Measurements from ENCODE around the gene KCNQ1. TPM values are rescaled to one million over a fixed set of nuclear protein-coding genes. Genes with fewer than 3 reads are reported as not detected.

The KCNQ1 gene
- total and polyA plus RNA-seq, 8 donors, result 7.1 to 37.7 (median 9.9) TPM

DNA sequence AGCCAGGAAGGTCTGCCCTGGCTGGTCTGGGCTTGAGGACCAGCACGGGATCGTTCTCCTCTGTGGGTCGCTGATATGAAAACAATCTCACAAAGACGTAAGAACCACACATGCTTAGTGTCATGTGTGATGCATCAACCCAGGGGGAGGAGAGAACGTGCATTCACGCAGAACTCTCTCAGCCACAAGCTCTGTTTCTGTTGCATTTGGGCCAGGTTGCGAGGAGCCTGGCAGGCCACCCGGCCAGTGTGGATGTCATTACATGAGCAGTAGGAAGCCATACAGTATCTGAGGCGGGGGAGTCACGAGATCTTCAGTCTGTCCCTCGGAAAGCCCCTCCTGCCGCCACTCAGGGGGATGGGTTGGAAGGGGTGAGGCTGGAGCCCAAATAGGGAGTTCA, 308.1 kb downstream of the KCNQ1 start:
- intact Hi-C loops (cut with DNase I), result no loop called here
- peaks cover 0 to 7% of the 10 kb centered on the region in 2 donors for H3K9me3 ChIP-seq
- H3K27ac ChIP-seq, result no peak overlapping the region
- TF ChIP-seq, protein P1, sequence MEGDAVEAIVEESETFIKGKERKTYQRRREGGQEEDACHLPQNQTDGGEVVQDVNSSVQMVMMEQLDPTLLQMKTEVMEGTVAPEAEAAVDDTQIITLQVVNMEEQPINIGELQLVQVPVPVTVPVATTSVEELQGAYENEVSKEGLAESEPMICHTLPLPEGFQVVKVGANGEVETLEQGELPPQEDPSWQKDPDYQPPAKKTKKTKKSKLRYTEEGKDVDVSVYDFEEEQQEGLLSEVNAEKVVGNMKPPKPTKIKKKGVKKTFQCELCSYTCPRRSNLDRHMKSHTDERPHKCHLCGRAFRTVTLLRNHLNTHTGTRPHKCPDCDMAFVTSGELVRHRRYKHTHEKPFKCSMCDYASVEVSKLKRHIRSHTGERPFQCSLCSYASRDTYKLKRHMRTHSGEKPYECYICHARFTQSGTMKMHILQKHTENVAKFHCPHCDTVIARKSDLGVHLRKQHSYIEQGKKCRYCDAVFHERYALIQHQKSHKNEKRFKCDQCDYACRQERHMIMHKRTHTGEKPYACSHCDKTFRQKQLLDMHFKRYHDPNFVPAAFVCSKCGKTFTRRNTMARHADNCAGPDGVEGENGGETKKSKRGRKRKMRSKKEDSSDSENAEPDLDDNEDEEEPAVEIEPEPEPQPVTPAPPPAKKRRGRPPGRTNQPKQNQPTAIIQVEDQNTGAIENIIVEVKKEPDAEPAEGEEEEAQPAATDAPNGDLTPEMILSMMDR (IDR thresholded peaks at IDR 0.05), result no peak
- H3K27me3 ChIP-seq, result no peaks in the 10 kb centered on the region
- no peak overlapping the region for H3K4me3 ChIP-seq
- DNase-seq (peak in 1 of 4 donors; percentile 15), ATAC-seq (no peak)
- H3K4me1 ChIP-seq, result no peaks in the 10 kb centered on the region
- no peaks in the 10 kb centered on the region for H3K36me3 ChIP-seq

DNA sequence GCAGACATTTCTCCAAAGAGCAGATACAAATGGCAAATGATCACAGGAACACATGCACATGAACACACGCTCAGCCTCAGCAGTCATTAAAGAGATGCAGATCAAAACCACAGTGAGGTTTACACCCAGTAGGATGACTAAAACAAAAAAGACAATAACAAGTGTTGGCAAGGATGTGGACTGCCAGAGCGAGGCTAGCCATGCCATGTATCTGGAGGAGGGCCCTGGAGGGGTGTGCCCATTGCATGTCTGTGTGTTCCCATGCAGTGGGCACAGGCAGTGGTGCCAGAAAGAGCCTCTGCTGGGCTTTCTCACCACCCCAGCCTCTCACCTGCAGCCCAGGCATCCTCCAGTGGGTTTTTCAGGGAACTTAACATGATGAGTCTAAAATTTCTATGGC, 309.2 kb downstream of the KCNQ1 start:
- Histone ChIP-seq H3K36me3 (no peaks in the 10 kb centered on the region), H3K4me1 (no peaks in the 10 kb centered on the region), H3K4me3 (no peak overlapping the region), H3K27me3 (no peaks in the 10 kb centered on the region), H3K27ac (no peak overlapping the region), H3K9me3 (peaks cover 0 to 7% of the 10 kb centered on the region in 2 donors)
- DNase-seq (peak in 1 of 4 donors; percentile 28), ATAC-seq (no peak)
- intact Hi-C loops (cut with DNase I), result no loop called here
- TF ChIP-seq, protein P1 (IDR thresholded peaks at IDR 0.05), result no peak

DNA sequence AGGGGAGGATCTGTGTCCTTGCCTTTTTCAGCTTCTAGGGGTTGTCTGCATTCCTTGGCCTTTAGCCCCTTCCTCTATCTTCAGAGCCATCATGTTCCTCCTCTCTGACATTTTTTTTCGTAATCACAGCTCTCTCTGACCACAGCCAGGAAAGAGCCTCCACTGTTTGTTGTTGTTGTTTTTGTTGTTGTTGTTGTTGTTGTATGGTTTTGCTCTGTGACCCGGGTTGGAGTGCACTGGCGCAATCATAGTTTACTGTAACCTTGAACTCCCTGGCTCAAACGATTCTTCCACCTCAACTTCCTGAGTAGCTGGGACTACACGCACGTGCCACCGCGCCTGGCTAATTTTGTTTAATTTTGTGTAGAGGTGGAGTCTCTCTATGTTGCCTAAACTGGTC, 310.3 kb downstream of the KCNQ1 start:
- intact Hi-C loops (cut with DNase I), result no loop called here
- Histone ChIP-seq H3K9me3 (peaks cover 0 to 7% of the 10 kb centered on the region in 2 donors), H3K27ac (no peak overlapping the region), H3K4me1 (no peaks in the 10 kb centered on the region), H3K27me3 (no peaks in the 10 kb centered on the region), H3K36me3 (no peaks in the 10 kb centered on the region), H3K4me3 (no peak overlapping the region)
- DNase-seq (no peak), ATAC-seq (no peak)
- TF ChIP-seq, protein P1 (IDR thresholded peaks at IDR 0.05), result no peak

DNA sequence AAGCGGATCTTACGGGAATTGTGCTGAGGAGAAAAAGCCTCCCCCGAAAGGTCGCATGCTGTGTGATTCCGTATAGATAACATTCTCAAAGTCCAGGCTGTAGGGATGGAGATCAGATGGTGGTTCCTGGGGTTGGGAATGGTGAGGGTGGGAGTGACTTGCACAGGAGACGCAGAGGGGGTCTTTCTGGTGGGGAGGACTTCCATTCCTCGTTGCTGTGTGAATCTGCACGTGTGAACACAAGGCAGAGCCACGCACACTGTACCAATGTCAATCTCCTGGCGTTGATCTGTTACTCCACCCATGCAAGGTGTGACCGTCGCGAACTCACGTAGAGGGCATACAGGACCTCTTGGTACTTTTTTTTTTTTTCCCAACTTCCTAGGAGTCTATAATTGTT, 313.9 kb downstream of the KCNQ1 start:
- DNase-seq, result peak in 1 of 4 donors; percentile 19
- Histone ChIP-seq H3K36me3 (no peaks in the 10 kb centered on the region), H3K4me1 (no peaks in the 10 kb centered on the region), H3K4me3 (no peak overlapping the region), H3K9me3 (peaks cover 0 to 7% of the 10 kb centered on the region in 2 donors), H3K27me3 (no peaks in the 10 kb centered on the region), H3K27ac (no peak overlapping the region)
- intact Hi-C loops (cut with DNase I), result no loop called here
- TF ChIP-seq, protein P1 (IDR thresholded peaks at IDR 0.05), result no peak
- ATAC-seq, result no peak

DNA sequence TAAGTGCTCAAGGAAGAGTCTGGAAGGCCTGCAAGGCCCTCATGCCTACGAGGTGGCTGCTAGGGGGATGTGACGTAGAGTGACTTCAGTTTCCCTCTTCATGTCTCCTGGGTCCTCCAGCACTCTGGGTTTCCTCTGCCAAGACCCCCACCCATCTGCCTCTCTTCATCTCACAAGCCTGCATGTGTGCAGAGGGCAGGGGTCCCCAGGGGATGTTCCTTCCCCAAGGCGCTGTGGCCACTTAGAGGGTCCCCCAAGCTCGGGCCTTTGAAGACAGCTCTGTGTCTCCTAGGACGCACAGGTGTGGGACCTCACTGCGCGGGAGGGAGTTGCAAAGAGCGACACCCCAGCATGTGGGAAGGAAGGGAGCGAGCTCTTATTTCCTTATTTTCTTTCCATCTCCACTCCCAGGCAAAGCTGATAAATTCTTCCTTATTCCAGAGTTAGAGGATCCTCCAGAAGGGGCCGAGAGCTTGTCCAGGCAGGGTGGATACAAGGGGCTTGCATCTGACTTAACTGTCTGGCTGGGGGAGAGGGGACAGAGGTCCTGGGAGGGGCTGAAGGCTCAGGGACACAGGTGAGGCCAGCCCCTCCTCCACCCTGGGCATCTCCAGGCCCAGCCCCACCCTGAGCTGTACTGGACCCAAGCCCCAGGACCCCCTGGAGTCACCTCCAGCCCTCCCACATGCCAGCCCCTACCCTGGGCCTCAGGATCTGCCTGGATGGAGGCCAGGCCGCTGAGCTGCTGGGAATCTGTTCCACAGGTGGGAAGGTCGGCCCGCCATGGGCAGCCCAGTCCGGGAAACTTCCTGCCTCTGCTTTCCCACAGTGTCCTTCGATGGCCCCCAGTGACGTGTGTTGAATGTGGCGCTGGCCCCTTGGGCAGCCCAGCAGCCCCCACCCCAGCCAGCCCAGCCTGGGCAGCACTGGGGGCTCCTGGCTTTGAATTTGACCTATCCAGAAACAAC, 314.7 kb downstream of the KCNQ1 start:
- TF ChIP-seq, protein P1 (IDR thresholded peaks at IDR 0.05), result no peak
- ATAC-seq (no peak), DNase-seq (peak in 2 of 4 donors; percentile 22 to 69)
- Histone ChIP-seq H3K27me3 (no peaks in the 10 kb centered on the region), H3K9me3 (peaks cover 0 to 7% of the 10 kb centered on the region in 2 donors), H3K4me3 (no peak overlapping the region), H3K4me1 (no peaks in the 10 kb centered on the region), H3K36me3 (no peaks in the 10 kb centered on the region), H3K27ac (no peak overlapping the region)
- intact Hi-C loops (cut with DNase I), result no loop called here
